ENCODE data around the gene B3GLCT. TPM values are rescaled to one million over a fixed set of nuclear protein-coding genes. Genes with fewer than 3 reads are reported as not detected.

Gene B3GLCT
- total and polyA plus RNA-seq, 4 donors = 16.3 to 30.9 (median 23.0) TPM

DNA sequence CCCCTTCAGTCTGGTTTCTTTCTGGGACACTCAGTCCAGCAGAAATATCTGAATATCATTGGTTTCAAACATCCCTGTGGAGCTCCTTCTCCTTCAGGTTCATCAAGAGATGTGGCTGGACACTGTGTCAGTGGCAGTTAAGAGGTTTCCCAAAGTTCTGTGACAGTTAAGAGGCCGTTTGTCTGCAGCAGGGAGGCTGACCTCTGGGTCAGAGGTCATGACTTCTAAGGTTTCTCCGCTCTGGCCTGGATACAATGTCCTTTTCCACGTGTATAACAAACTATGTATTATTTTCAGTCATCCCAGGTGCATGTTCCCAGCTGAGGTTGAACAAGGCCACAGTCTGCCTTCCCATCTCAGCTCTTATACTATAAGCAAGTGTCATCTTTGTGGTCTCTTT, 174.9 kb downstream of the B3GLCT start:
- H3K36me3 ChIP-seq (ENCODE audit: control insufficient read depth, insufficient read depth, low read length) = no peaks in the 10 kb centered on the region
- 0% methylated on average over 1 of the region's 3 CpGs for WGBS (ENCODE audit: insufficient coverage)
- no peaks in the 10 kb centered on the region for H3K4me1 ChIP-seq (ENCODE audit: control insufficient read depth, insufficient read depth, low read length)
- H3K4me3 ChIP-seq (ENCODE audit: low read depth, low read length) = no peak overlapping the region
- no peak for DNase-seq (ENCODE audit: low read depth in 4 of 6, low spot score in 6 of 6)
- no peaks in the 10 kb centered on the region for H3K27me3 ChIP-seq (ENCODE audit: control insufficient read depth, insufficient read depth, low read length)
- no peak overlapping the region for H3K27ac ChIP-seq (ENCODE audit: low read depth, low read length)
- H3K9me3 ChIP-seq (ENCODE audit: control insufficient read depth, insufficient read depth, low read length) = no peaks in the 10 kb centered on the region

DNA sequence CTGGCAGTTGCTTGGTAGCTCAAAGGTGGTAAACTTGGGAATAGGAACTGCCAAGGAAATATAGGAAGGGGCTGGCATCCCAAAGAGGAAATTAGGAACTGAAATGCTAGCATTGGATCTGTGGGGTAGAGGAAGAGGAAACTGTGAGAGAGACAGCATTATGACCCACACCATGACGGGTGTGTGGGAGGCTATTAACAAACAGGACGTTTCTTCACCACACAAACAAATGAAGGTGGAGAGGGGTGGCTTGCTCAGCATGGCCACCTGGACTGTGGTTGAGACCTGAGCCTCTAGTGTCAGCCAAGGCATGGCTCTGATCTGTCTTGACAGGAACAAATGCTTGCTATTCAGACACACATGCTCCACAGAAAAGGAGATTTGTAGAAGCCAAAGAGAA, 178.2 kb downstream of the B3GLCT start:
- no peaks in the 10 kb centered on the region for H3K4me1 ChIP-seq (ENCODE audit: control insufficient read depth, insufficient read depth, low read length)
- no peak overlapping the region for H3K4me3 ChIP-seq (ENCODE audit: low read depth, low read length)
- no peaks in the 10 kb centered on the region for H3K9me3 ChIP-seq (ENCODE audit: control insufficient read depth, insufficient read depth, low read length)
- H3K27me3 ChIP-seq (ENCODE audit: control insufficient read depth, insufficient read depth, low read length) = no peaks in the 10 kb centered on the region
- WGBS (ENCODE audit: insufficient coverage) = no CpG with 5 or more reads among the region's 2 CpGs
- no peak for DNase-seq (ENCODE audit: low read depth in 4 of 6, low spot score in 6 of 6)
- no peaks in the 10 kb centered on the region for H3K36me3 ChIP-seq (ENCODE audit: control insufficient read depth, insufficient read depth, low read length)
- H3K27ac ChIP-seq (ENCODE audit: low read depth, low read length) = no peak overlapping the region

DNA sequence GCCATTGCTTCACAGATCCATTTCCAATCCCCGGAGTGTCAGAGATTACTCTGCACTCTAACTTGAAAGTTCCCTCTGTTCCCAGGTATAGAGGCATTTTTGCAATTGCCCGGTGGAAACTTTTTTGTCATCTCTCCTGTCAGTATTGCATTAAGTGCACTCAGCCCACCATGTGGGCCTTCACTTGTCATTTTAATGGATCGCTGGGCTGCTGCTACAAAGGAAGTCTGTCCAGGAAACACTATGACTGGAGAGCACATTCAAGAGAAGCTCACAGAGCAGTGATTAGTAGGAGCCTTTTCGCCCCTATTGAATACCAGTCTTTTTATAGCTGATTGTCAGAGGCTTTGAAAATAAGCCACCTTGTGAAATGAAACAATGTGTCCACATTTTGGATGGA, 180.9 kb downstream of the B3GLCT start:
- DNase-seq (ENCODE audit: low read depth in 4 of 6, low spot score in 6 of 6) = peak in 2 of 6 donors; percentile 6 to 20
- Histone ChIP-seq H3K4me3 (ENCODE audit: low read depth, low read length) (no peak overlapping the region), H3K36me3 (ENCODE audit: control insufficient read depth, insufficient read depth, low read length) (no peaks in the 10 kb centered on the region), H3K27me3 (ENCODE audit: control insufficient read depth, insufficient read depth, low read length) (no peaks in the 10 kb centered on the region), H3K4me1 (ENCODE audit: control insufficient read depth, insufficient read depth, low read length) (no peaks in the 10 kb centered on the region), H3K9me3 (ENCODE audit: control insufficient read depth, insufficient read depth, low read length) (no peaks in the 10 kb centered on the region), H3K27ac (ENCODE audit: low read depth, low read length) (no peak overlapping the region)
- WGBS (ENCODE audit: insufficient coverage) = 19% methylated on average over 3 of the region's 4 CpGs

Other genes with a start within 250 kb of the B3GLCT start
- gene HSPH1, start 38.1 kb upstream of the B3GLCT start, total RNA-seq = 100 to 1,000 TPM in 1 of 2 donors, 10 to 100 TPM in 1; 77.2 to 182 TPM
- 100 to 1,000 TPM; 151 to 165 TPM for gene HSPH1, start 38.1 kb upstream of the B3GLCT start, polyA plus RNA-seq (ENCODE audit: insufficient read length in 2 of 2)